ENCODE results near the gene ORAI3.

ORAI3 gene

DNA sequence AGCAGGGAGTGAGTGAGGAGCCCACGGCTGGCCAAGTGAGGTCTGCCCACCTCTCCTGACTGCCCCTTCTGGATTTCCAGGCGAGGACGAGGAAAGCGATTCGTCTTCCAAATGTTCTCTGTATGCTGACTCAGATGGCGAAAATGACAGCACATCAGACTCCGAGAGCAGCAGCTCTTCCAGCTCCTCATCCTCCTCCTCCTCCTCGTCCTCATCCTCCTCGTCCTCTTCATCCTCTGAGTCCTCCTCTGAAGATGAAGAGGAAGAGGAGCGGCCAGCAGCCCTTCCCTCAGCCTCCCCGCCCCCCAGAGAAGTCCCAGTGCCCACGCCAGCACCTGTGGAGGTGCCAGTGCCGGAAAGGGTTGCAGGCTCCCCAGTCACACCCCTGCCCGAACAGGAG is 22.4 kb downstream of the ORAI3 start:
- no peak for DNase-seq (ENCODE audit: low read depth)
- TF ChIP-seq, protein P1, sequence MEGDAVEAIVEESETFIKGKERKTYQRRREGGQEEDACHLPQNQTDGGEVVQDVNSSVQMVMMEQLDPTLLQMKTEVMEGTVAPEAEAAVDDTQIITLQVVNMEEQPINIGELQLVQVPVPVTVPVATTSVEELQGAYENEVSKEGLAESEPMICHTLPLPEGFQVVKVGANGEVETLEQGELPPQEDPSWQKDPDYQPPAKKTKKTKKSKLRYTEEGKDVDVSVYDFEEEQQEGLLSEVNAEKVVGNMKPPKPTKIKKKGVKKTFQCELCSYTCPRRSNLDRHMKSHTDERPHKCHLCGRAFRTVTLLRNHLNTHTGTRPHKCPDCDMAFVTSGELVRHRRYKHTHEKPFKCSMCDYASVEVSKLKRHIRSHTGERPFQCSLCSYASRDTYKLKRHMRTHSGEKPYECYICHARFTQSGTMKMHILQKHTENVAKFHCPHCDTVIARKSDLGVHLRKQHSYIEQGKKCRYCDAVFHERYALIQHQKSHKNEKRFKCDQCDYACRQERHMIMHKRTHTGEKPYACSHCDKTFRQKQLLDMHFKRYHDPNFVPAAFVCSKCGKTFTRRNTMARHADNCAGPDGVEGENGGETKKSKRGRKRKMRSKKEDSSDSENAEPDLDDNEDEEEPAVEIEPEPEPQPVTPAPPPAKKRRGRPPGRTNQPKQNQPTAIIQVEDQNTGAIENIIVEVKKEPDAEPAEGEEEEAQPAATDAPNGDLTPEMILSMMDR (IDR thresholded peaks at IDR 0.05; ENCODE audit: low read depth, low read length, missing control alignments) = no peak

DNA sequence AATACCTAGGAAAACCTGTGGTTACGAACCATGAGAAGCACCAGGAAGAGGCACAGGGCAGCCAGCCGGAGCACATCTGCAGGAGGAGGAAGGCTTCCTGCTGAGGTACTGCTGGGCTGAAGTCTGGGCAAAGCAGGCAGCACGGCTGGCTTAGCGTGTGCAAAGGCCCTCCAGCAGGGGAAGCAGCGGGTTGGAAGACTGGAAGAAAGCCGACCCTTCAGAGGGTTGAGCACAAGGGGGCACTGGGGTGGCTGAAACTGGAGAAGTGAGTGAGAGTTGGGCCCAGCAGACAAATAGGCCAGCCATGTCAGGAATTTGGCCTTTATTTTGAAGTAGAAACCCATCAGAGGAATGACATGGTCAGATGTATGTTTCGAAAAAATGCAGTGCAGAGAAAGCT is 24.0 kb downstream of the ORAI3 start:
- TF ChIP-seq, protein P1 (IDR thresholded peaks at IDR 0.05; ENCODE audit: low read depth, low read length, missing control alignments) = no peak
- no peak for DNase-seq (ENCODE audit: low read depth)
- H3K4me3 ChIP-seq (ENCODE audit: low read depth, low read length) = no peak overlapping the region

More for the DNA sequence above, 22.4 kb downstream of the ORAI3 start:
- no peak overlapping the region for H3K4me3 ChIP-seq (ENCODE audit: low read depth, low read length)

DNA sequence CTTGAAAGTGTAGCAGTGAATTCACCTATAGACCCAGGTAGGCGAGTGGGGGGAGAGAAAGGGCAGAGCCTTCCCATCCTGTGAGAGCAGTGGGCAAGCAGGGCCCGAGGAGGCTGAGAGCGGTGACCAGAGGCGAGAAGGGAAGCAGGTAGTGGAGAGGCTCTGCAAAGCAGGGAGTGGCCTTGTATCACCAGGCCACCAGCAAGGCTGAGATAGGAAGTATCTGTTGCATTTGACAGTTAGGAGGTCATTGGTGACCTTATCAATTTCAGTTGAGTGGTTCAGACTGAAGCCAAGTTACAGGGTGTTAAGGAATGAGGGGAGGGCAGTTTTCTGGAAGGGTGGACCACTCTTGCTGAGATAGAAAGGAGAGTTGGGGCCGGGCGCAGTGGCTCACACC is 25.5 kb downstream of the ORAI3 start:
- no peak for DNase-seq (ENCODE audit: low read depth)

DNA sequence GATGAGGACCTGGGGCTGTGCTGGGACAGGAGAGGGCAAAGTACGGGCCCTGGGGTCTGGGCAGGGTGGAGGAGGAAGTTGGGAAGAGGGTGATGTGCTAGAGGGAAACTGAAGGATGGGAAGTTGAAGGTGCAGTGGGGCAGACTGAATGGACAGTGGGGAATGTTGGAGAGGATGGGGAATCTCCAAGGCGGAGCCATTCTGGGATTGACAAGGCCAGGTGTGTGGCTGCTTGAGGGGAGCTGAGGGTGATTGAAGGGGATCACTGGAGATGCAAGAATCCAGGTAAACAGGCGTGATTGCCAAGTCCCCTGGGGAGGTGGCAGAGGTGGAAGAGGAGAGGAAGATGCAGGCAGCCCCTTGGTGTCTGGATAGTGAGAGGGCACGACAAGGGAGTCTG is 27.6 kb downstream of the ORAI3 start:
- DNase-seq (ENCODE audit: low read depth) = no peak
- TF ChIP-seq, protein P1 (IDR thresholded peaks at IDR 0.05; ENCODE audit: low read depth, low read length, missing control alignments) = no peak
- H3K4me3 ChIP-seq (ENCODE audit: low read depth, low read length) = no peak overlapping the region

More for the DNA sequence above, 25.5 kb downstream of the ORAI3 start:
- H3K4me3 ChIP-seq (ENCODE audit: low read depth, low read length) = no peak overlapping the region
- TF ChIP-seq, protein P1 (IDR thresholded peaks at IDR 0.05; ENCODE audit: low read depth, low read length, missing control alignments) = no peak

DNA sequence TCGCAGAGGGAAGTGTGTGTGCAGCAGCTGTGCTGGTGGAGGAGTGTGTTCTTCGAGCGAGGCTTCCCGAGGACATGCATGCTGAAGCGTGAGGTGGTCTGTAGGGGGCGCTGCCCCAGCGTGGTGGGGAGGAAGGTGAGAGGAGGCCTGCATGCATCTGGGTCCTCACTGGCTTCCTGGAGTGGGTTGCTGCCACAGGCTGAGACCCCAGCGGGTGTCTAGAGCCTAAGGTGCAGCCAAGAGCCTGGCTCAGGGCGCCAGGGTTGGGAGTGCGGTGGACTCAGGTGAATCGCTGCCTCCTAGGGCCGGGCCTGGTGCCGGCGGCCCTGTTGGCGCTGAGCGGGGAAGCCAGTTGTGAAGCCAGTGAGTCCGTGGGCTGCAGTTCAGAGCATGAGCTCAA is 28.6 kb downstream of the ORAI3 start:
- TF ChIP-seq, protein P1 (IDR thresholded peaks at IDR 0.05; ENCODE audit: low read depth, low read length, missing control alignments) = peak; percentile 56
- H3K4me3 ChIP-seq (ENCODE audit: low read depth, low read length) = no peak overlapping the region
- DNase-seq (ENCODE audit: low read depth) = no peak

DNA sequence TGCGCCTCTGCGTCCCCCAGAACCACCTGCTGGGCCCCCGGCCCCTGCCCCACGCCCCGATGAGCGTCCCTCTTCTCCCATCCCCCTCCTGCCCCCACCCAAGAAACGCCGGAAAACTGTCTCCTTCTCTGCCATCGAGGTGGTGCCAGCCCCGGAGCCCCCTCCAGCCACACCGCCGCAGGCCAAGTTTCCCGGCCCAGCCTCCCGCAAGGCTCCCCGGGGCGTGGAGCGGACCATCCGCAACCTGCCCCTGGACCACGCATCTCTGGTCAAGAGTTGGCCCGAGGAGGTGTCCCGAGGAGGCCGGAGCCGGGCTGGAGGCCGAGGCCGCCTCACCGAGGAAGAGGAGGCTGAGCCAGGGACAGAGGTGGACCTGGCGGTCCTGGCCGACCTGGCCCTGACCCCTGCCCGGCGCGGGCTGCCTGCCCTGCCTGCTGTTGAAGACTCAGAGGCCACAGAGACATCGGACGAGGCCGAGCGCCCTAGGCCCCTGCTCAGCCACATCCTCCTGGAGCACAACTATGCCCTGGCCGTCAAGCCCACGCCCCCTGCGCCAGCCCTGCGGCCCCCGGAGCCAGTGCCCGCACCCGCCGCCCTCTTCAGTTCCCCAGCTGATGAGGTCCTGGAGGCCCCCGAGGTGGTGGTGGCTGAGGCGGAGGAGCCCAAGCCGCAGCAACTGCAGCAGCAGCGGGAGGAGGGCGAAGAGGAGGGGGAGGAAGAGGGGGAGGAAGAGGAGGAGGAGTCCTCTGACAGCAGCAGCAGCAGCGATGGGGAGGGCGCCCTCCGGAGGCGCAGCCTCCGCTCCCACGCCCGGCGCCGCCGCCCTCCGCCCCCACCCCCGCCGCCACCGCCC is 30.5 kb downstream of the ORAI3 start:
- DNase-seq (ENCODE audit: low read depth) = no peak
- TF ChIP-seq, protein P1 (IDR thresholded peaks at IDR 0.05; ENCODE audit: low read depth, low read length, missing control alignments) = no peak
- no peak overlapping the region for H3K4me3 ChIP-seq (ENCODE audit: low read depth, low read length)

DNA sequence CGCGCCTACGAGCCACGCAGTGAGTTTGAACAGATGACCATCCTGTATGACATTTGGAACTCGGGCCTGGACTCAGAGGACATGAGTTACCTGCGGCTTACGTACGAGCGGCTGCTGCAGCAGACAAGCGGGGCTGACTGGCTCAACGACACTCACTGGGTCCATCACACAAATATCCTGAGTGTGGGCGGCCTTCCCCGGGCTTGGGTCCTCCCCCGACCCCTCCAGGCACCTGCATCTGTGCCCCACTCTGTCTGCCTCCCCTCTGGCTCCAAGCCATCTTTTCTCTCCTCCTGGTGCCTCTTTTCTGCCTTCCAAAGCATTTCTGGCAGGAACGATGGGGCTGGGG is 31.1 kb downstream of the ORAI3 start:
- TF ChIP-seq, protein P1 (IDR thresholded peaks at IDR 0.05; ENCODE audit: low read depth, low read length, missing control alignments) = no peak
- no peak overlapping the region for H3K4me3 ChIP-seq (ENCODE audit: low read depth, low read length)
- DNase-seq (ENCODE audit: low read depth) = no peak

Measured in GM12864 (cell line).